ENCODE results near the gene ANO7.

ANO7 gene

DNA sequence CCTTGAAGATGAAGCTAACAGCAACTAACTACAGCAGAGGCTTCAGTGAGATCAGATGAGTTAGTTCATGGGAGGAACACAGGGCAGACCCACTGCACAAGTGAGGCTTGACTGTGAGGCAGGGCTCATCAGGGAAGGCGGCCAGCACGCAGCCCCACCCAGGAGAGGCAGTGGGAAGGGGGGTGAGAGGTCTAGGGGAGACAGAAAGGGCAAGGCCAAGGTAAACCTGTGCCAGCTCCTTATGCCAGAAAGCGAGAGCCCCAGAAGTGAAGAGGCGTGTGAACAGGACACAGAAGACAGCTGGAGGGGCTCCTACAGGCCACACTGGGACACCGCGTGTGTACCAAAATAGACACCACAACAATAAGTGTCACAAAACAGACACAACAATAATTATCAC lies 48.6 kb downstream of the ANO7 start:
- H3K36me3 ChIP-seq (replicated peaks) = peaks cover 98% of the 10 kb centered on the region
- H3K4me1 ChIP-seq = no peaks in the 10 kb centered on the region
- in situ Hi-C loops (cut with MboI; ENCODE audit: low sequenced_read_pairs) = no loop called here
- no peaks in the 10 kb centered on the region for H3K27me3 ChIP-seq (ENCODE audit: low read depth)
- DNase-seq (ENCODE audit: low spot score in 2 of 2) = no peak
- H3K9me3 ChIP-seq = no peaks in the 10 kb centered on the region
- H3K4me3 ChIP-seq = no peak overlapping the region

DNA sequence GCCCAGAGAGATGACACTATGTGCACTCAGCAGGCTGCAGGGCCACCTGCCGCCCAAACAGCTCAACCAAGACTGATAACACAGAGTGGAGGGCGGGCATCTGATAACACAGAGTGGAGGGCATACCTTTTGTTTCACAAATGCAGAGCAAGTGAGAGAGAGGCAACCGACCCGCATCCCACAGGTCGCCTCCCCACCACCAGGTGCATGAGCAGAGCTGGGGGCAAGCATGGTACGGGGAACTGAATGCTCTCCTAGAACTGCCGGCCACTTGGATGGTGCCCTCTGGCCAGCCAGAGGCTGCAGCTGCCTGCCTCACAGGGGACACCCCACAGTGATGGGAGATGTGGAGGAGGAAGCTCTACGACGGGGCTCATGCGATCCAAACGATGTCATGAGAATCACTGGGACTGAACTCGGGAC lies 49.5 kb downstream of the ANO7 start:
- Histone ChIP-seq H3K36me3 (replicated peaks) (peaks cover 98% of the 10 kb centered on the region), H3K27me3 (ENCODE audit: low read depth) (no peaks in the 10 kb centered on the region), H3K4me3 (no peak overlapping the region), H3K4me1 (no peaks in the 10 kb centered on the region), H3K9me3 (no peaks in the 10 kb centered on the region)
- in situ Hi-C loops (cut with MboI; ENCODE audit: low sequenced_read_pairs) = no loop called here
- DNase-seq (ENCODE audit: low spot score in 2 of 2) = no peak

DNA sequence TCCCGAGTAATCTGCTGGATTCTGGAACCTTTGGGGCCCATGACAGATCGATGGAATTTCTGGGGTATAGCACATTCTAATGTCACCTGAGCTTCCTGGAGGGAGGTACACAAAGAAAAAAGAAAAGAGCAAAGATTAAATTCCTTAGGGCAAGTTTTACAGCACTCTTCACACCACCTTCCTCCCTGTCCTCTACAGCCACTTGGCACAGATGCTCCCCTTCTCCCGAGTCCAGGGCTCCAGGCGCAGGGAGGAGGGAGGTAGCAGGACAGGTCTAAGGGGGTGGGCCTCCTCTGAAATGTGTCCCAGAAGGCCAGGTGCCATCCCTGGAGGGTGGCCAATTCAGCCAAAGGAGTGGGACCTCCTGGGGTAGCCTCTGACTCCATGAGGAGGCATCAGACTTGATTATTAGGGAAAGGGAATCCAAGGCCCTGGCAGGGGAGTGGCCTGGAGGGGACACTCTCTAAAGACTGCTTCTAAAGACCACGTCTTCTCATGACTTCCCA lies 50.3 kb downstream of the ANO7 start:
- in situ Hi-C loops (cut with MboI; ENCODE audit: low sequenced_read_pairs) = no loop called here
- Histone ChIP-seq H3K4me3 (no peak overlapping the region), H3K4me1 (no peaks in the 10 kb centered on the region), H3K9me3 (no peaks in the 10 kb centered on the region), H3K36me3 (replicated peaks) (peaks cover 98% of the 10 kb centered on the region), H3K27me3 (ENCODE audit: low read depth) (no peaks in the 10 kb centered on the region)
- no peak for DNase-seq (ENCODE audit: low spot score in 2 of 2)

DNA sequence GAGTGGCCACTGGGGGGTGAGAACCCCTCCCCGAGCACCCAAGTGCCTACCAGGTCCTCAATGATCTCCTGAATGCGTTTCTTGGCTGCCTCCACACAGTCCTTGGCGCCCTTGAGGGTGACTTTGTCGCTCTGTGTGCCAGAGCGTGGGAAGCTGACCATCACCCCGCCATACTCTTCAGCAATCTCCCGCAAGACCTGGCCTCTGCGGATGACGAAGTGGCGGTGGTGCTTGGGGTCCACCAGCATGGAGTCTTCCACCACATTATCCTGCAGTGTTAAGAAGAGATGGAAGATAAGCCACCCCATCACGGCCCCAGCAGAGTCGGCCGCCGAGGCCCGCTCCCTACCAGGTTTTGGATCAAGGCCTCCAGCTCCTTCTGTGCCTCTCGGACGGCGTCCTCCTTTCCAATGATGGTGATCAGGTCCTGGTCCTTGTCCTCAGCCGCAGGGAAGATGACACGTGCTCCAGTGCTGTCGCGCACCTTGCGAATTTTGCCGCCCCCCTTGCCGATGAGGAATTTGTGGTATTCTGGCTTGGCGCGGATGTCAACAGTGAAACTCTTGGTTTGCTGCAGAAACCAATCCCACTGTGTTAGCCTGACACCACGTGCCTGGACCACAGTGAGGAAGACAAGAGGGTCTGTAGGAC lies 51.2 kb downstream of the ANO7 start:
- Histone ChIP-seq H3K4me3 (no peak overlapping the region), H3K4me1 (no peaks in the 10 kb centered on the region), H3K9me3 (no peaks in the 10 kb centered on the region), H3K27me3 (ENCODE audit: low read depth) (no peaks in the 10 kb centered on the region), H3K36me3 (replicated peaks) (peaks cover 98% of the 10 kb centered on the region)
- DNase-seq (ENCODE audit: low spot score in 2 of 2) = no peak
- in situ Hi-C loops (cut with MboI; ENCODE audit: low sequenced_read_pairs) = no loop called here

DNA sequence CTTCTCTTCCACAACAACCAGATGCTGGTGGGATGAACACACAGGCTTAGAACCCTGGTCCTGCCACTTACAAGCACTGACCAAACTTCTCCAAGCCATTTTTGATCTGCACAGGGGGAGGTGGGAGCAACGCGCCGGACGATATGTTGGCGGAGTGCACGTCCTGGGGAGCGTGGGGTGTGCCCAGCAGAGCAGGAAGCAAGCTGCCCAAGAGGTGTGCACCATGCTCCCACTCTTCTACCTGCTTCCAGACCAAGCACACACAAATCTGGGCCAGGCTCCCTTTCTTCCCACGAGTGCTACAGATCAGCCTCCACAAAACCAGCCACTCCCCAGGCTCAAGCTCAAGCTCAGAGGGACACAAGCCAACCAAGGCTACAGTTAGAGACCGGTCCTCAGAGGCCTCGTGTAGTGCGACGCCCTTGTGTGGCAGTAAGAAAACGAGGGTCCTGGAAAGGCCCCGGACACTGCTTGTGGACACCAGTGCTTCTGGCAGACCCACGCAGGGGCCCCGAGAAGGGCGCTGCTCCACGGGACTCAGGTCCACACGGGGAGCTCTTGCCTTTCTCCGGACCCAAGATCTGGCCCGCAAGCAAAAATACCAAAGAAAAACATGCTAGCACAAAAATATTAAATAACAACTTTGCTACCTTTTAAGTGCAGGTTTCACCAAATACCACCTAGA lies 52.0 kb downstream of the ANO7 start:
- no peak overlapping the region for H3K4me3 ChIP-seq
- no peak for DNase-seq (ENCODE audit: low spot score in 2 of 2)
- H3K9me3 ChIP-seq = no peaks in the 10 kb centered on the region
- no peaks in the 10 kb centered on the region for H3K27me3 ChIP-seq (ENCODE audit: low read depth)
- peaks cover 96% of the 10 kb centered on the region for H3K36me3 ChIP-seq (replicated peaks)
- in situ Hi-C loops (cut with MboI; ENCODE audit: low sequenced_read_pairs) = no loop called here
- no peaks in the 10 kb centered on the region for H3K4me1 ChIP-seq

DNA sequence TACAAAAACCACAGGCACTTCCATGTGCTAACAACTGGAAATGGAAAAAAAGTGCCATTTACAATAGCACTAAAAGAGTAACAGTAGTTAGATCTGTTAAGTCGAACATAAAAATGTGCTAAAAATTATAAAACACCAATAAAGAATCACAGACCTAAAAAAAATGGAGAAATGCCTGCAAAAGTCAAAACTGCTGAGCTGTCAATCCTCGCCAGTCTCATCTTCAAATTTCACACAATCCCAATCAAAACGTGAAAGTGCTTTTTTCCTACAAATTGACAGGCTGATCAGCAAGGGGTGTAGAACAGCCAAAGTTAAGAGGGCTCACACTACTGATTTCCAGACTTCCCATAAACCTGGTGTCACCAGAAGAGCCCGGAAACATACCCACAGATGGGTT lies 53.2 kb downstream of the ANO7 start:
- Histone ChIP-seq H3K4me3 (no peak overlapping the region), H3K4me1 (no peaks in the 10 kb centered on the region), H3K36me3 (replicated peaks) (peaks cover 96% of the 10 kb centered on the region), H3K9me3 (no peaks in the 10 kb centered on the region), H3K27me3 (ENCODE audit: low read depth) (no peaks in the 10 kb centered on the region)
- DNase-seq (ENCODE audit: low spot score in 2 of 2) = no peak
- in situ Hi-C loops (cut with MboI; ENCODE audit: low sequenced_read_pairs) = no loop called here

DNA sequence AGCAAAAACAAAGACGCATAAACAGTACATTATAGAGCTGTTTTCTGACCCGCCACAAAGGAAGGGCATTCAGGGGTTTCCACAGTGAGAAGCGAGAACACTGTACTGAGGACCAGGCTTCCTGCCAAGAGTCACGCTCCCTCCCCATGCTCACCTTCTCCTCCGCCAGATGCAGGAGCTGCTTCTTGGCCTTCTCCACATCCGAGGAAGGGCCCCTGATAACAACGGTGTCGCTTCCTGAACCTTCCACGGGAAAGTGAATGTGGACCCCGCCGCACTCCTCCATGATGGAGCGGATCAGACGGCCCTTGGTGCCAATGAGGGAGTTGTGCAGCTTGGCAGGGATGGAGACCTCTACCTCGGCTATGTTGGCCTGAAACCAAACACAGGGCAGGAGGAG lies 53.8 kb downstream of the ANO7 start:
- in situ Hi-C loops (cut with MboI; ENCODE audit: low sequenced_read_pairs) = no loop called here
- H3K4me1 ChIP-seq = no peaks in the 10 kb centered on the region
- H3K4me3 ChIP-seq = no peak overlapping the region
- H3K27me3 ChIP-seq (ENCODE audit: low read depth) = no peaks in the 10 kb centered on the region
- H3K9me3 ChIP-seq = no peaks in the 10 kb centered on the region
- H3K36me3 ChIP-seq (replicated peaks) = peaks cover 96% of the 10 kb centered on the region
- DNase-seq (ENCODE audit: low spot score in 2 of 2) = no peak

DNA sequence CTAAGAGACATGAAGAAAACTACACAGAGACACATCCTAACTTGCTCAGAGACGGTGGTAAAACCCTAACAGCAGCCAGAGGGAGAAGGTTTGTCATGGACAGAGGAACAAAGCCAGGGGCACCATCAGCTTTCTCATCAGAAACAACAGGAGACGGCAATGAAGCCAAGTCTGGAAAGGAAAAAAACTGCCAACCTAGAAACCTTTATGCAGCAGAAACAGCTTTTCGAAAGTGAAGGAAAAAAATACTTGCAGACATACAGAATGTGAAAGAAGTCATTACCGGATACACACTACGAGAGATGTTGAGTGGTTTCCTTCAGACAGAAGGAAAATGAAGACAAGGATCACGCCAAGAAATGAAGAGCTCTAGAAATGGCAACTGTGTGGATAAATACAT lies 55.9 kb downstream of the ANO7 start:
- H3K4me1 ChIP-seq = no peaks in the 10 kb centered on the region
- peaks cover 97% of the 10 kb centered on the region for H3K36me3 ChIP-seq (replicated peaks)
- H3K27me3 ChIP-seq (ENCODE audit: low read depth) = no peaks in the 10 kb centered on the region
- in situ Hi-C loops (cut with MboI; ENCODE audit: low sequenced_read_pairs) = no loop called here
- H3K9me3 ChIP-seq = no peaks in the 10 kb centered on the region
- no peak for DNase-seq (ENCODE audit: low spot score in 2 of 2)
- no peak overlapping the region for H3K4me3 ChIP-seq

DNA sequence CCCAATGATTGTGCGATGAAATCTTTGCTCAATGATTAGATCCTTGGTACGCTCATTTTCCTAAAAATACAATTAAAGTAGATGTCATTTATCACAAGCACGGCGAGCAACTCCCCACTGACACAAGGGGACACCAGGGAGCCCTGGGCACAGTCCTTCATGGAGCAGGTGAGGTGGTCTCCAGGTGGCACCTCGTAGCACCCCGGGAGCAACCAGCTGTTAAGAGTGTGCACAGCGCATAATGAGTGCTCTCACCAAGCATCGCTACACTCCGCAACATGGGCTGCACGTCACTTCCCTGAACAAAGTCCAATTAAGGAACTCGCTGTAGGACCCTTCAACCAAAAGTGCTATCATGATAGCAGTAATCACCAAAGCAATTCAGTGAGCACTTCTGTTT lies 59.8 kb downstream of the ANO7 start:
- in situ Hi-C loops (cut with MboI; ENCODE audit: low sequenced_read_pairs) = no loop called here
- H3K4me3 ChIP-seq = no peak overlapping the region
- peaks cover 98% of the 10 kb centered on the region for H3K36me3 ChIP-seq (replicated peaks)

DNA sequence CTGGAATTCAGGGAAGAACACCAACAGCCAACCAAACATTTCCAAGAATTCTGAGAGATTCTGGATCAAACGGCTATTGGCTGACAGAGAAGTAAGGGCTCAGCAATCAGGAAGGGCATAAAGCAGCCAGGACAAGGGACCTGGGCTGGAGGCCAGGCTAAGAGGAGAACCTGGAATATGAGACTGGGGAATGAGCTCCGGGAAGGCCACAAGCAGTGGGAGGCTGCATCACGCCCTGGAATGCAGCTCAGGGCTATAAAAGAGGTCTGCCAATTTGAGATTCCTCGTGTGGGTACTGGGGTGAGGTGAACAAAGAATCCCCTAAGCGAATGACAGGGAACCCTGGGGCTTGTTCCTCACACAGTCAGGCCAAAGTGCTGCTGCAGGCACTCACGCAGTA lies 60.4 kb downstream of the ANO7 start:
- Histone ChIP-seq H3K27me3 (ENCODE audit: low read depth) (no peaks in the 10 kb centered on the region), H3K4me3 (no peak overlapping the region), H3K9me3 (no peaks in the 10 kb centered on the region), H3K36me3 (replicated peaks) (peaks cover 98% of the 10 kb centered on the region), H3K4me1 (no peaks in the 10 kb centered on the region)
- in situ Hi-C loops (cut with MboI; ENCODE audit: low sequenced_read_pairs) = no loop called here
- no peak for DNase-seq (ENCODE audit: low spot score in 2 of 2)

More for the DNA sequence above, 59.8 kb downstream of the ANO7 start:
- Histone ChIP-seq H3K9me3 (no peaks in the 10 kb centered on the region), H3K4me1 (no peaks in the 10 kb centered on the region), H3K27me3 (ENCODE audit: low read depth) (no peaks in the 10 kb centered on the region)
- DNase-seq (ENCODE audit: low spot score in 2 of 2) = no peak

DNA sequence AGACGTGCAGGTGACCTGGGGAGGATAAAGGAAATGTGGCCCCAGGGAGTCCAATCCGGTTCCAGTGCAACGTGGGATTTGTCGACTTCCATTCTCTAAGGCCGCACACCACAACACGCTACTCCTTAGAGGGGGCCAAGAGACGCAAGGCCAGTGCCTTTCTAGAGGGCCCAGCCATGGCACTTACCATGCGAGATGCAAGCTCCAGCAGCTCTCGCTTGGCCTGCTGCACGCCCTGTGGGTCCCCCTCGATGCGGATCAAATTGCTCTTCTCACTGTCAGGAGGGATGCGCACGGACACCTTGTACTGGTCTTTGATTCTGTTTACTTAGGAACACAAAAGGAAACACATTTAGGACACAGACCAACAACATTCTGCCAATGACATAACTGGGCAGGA lies 61.2 kb downstream of the ANO7 start:
- Histone ChIP-seq H3K4me3 (no peak overlapping the region), H3K4me1 (no peaks in the 10 kb centered on the region), H3K36me3 (replicated peaks) (peaks cover 98% of the 10 kb centered on the region), H3K27me3 (ENCODE audit: low read depth) (no peaks in the 10 kb centered on the region), H3K9me3 (no peaks in the 10 kb centered on the region)
- no peak for DNase-seq (ENCODE audit: low spot score in 2 of 2)
- in situ Hi-C loops (cut with MboI; ENCODE audit: low sequenced_read_pairs) = no loop called here

DNA sequence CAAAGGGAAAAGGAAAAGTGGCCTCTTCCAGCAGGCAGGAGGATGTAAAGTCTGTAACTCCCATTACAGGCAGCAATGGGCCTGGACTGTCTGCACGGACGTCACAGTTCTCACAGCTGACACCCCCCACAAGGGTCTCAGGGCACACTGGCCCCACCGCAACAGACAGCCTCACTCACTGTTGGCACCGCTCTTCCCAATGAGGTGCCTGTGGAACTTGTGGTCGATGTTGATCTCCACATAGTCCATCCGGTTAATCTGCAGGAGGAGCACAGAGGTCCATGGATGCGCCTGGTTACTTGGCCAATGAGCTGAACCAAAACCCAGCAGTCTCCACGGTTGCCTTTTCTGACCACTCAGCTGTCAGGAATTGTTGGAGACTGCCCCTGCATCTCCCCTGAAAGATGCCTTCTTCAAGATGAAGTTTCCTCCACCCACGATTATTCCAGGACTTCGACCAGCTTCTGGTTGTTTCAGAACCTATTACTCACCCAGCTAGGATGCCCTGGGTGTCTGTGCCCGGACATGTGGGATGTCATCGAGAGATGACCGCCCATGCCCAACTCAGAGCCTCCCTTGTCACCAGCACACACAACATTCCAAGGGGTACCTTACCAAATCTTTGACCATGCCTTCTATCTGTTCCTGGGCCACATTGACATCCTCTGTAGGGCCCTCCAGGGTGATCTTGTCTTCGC lies 64.5 kb downstream of the ANO7 start:
- Histone ChIP-seq H3K27me3 (ENCODE audit: low read depth) (no peaks in the 10 kb centered on the region), H3K4me3 (no peak overlapping the region), H3K36me3 (replicated peaks) (peaks cover 100% of the 10 kb centered on the region), H3K9me3 (no peaks in the 10 kb centered on the region), H3K4me1 (no peaks in the 10 kb centered on the region)
- in situ Hi-C loops (cut with MboI; ENCODE audit: low sequenced_read_pairs) = no loop called here
- DNase-seq (ENCODE audit: low spot score in 2 of 2) = no peak

DNA sequence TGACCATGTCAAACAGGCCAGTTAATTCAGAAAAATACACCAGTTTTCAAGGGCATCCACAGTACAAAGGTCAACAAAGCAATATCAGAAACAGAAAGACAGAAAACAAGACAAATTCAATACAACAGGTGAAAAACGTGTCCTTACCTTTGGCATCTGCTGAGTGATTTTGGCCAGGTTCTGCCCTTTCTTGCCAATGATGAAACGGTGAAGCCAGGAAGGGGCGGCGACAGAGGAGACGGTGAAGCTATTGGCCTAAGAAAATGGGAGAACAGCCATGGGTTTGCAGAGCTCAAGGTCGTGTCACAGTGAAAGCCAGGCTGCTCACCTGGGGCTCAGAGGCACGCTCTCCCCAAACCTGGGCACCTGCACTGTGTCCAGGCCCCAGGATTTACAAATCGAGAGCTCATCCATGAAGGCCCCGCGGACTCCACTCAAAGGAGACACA lies 66.5 kb downstream of the ANO7 start:
- H3K36me3 ChIP-seq (replicated peaks) = peaks cover 96% of the 10 kb centered on the region

DNA sequence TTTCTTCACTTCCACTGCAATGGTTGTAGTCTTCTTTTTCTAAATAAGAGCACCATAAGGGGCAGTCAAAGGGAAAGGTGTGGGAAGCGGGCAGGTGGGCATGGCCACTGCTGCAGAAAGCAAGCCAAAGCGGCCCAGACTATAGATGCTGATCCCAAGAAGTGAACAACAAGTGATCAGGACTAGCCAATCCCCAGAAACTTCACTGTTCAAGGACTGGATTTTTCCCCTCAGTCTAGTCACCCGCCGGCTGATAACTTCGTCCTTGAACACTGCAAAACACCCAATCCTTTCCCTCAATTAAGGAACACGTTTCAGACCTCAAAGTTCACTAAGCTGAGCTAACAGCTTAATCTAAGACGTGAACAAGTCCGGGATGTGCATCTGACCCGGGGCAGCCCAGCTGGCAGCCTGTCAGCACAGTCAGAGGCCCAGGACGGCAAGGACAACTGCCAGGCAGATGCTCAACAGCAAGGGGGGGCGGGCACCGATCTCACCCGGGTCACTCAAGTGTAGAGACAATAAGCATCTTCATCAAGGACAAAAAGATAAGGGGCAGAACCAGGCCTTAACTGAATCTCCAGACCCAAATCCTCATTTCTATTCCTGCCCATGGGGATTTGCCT lies 67.2 kb downstream of the ANO7 start:
- peaks cover 96% of the 10 kb centered on the region for H3K36me3 ChIP-seq (replicated peaks)

More for the DNA sequence above, 66.5 kb downstream of the ANO7 start:
- H3K9me3 ChIP-seq = no peaks in the 10 kb centered on the region
- no peaks in the 10 kb centered on the region for H3K4me1 ChIP-seq
- no peak overlapping the region for H3K4me3 ChIP-seq
- no peaks in the 10 kb centered on the region for H3K27me3 ChIP-seq (ENCODE audit: low read depth)
- in situ Hi-C loops (cut with MboI; ENCODE audit: low sequenced_read_pairs) = no loop called here
- no peak for DNase-seq (ENCODE audit: low spot score in 2 of 2)

More for the DNA sequence above, 67.2 kb downstream of the ANO7 start:
- Histone ChIP-seq H3K9me3 (no peaks in the 10 kb centered on the region), H3K4me3 (no peak overlapping the region), H3K4me1 (no peaks in the 10 kb centered on the region), H3K27me3 (ENCODE audit: low read depth) (no peaks in the 10 kb centered on the region)
- in situ Hi-C loops (cut with MboI; ENCODE audit: low sequenced_read_pairs) = no loop called here
- no peak for DNase-seq (ENCODE audit: low spot score in 2 of 2)
